GM10266 (cell line): ENCODE measurements around the gene TRAF3IP1.
"Not testable (repeated sequence)": the region's sequence is repeated elsewhere in the genome, so short reads cannot be mapped to it uniquely, and the experiment has no call there.

ENCODE experiments used
- DNase-seq: peaks from one replicate; pipeline ENCODE4 v3.0.0; 2012; ENCODE audit errors: extremely low spot score
- TF ChIP-seq, protein P1 (sequence below): IDR thresholded peaks from 2 replicates; pipeline ENCODE4 v1.5.1; 2012; ENCODE audit warnings: mild to moderate bottlenecking, low read depth; ENCODE audit not compliant: control insufficient read depth, insufficient read depth; ENCODE audit errors: missing control alignments

TRAF3IP1 gene

DNA sequence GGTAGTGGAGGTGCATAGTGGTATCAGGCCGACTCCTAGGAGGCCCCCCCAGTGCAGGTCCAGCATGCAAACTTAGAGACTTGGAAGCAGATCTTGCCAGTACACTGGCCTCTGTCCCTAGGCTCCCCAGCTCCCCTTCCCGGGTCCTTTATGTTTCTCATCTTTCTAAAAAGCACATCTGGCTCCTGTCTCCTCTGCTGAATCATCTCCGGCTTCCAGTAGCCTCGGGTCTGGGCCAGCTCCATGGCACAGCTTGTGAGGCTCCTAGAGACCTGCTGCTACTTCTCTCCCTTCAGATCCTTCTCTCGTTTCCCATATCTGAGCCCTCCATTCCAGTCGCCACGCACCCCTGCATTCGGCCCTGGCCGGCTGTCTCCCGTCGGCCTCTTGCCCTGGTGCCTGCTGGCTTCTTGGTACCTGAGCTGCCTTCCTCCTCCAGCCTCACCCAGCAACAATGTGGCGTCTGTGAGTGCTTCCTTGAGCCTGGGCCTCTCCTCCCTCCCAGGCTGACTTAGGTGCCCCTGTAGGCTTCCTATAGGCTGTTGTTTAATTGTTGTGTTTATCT, 6.6 kb downstream of the TRAF3IP1 start:
- DNase-seq, result no peak
- TF ChIP-seq, protein P1, sequence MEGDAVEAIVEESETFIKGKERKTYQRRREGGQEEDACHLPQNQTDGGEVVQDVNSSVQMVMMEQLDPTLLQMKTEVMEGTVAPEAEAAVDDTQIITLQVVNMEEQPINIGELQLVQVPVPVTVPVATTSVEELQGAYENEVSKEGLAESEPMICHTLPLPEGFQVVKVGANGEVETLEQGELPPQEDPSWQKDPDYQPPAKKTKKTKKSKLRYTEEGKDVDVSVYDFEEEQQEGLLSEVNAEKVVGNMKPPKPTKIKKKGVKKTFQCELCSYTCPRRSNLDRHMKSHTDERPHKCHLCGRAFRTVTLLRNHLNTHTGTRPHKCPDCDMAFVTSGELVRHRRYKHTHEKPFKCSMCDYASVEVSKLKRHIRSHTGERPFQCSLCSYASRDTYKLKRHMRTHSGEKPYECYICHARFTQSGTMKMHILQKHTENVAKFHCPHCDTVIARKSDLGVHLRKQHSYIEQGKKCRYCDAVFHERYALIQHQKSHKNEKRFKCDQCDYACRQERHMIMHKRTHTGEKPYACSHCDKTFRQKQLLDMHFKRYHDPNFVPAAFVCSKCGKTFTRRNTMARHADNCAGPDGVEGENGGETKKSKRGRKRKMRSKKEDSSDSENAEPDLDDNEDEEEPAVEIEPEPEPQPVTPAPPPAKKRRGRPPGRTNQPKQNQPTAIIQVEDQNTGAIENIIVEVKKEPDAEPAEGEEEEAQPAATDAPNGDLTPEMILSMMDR, result no peak

DNA sequence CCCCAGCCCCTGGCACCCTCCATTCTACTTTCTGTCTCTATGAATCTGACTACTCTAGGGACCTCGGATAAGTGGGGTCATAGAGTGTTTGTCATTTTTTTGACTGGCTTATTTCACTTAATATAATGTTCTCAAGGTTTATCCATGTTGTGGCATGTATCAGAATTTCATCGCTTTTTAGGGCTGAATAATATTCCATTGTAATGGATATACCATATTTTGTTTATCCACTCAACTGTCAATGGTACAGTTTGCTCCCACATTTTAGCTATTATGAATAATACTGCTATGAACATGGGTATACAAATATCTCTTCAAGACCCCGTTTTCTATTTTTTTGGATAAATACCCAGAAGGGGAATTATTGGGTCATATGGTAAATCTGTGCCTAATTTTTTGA, 7.4 kb downstream of the TRAF3IP1 start:
- TF ChIP-seq, protein P1, result no peak
- no peak for DNase-seq

DNA sequence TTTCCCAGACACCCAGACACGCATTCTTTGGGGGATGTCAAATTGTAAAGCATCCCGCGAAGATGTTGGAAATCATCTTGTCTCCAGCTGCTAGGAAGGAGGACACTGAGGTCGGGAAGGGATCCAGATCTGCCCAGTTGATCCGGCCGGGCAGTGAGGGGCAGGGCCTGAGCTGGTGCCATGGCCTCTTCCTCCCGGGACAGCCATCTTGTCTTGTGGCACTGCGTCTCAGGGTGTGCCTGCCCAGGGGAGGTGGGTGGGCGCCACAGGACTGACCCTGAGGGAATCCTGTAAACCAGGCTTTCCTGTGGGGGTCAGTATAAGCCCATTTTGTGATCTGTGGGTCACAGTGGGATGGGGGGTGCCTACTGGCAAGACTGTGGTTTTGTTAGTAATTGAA, 10.1 kb downstream of the TRAF3IP1 start:
- no peak for DNase-seq
- TF ChIP-seq, protein P1, result no peak

DNA sequence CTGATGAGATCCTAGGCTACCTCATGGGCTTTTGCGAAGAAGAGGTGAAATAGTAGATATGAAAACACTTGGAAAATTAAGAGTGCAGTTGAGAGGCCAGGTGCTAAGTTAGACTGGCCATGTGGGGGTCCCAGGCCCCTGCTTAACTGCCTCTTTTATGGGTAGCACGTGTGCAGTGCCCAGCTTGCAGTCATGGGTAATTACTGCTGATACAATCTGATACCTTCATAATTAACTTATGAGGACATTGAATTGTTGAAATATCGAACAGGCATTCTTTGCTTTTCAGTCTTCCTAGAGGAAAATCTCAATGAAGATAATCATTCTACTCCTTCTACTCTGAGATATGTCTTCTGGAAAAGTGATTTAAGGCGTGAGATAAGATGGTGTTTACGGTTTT, 11.6 kb downstream of the TRAF3IP1 start:
- DNase-seq, result no peak
- TF ChIP-seq, protein P1, result no peak

DNA sequence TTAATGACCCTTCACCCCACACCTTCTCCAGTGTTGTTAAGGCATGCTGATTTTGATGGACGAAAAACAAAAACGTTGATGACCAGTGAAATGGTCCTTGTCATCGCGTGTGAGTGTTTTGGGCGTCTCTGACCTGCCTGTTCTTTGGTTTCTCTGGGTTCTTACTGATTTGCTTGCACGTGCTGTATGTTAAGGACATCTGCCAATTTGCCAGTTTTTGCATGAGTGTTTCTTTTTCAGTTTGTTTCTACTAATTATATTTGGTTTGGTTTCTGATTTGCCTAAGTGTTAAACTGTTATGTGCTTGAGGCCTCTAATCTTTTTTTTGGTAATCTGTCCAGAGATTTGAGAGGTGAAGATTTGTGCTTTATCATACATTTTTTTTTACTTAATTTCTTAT, 14.6 kb downstream of the TRAF3IP1 start:
- TF ChIP-seq, protein P1, result no peak
- DNase-seq, result no peak

DNA sequence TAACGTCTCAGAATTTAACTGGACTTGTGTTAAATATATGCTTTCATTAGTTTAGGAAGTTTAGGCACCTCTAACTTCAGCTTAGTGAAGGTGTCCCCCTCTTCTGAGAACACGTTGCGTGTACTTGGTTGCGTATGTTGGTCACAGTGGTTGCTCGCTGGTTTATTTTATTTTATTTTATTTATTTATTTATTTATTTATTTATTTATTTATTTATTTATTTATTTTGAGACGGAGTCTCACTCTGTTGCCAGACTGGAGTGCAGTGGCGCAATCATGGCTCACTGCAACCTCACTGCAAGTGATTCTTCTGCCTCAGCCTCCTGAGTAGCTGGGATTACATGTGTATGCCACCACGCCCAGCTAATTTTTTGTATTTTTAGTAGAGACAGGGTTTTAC, 15.3 kb downstream of the TRAF3IP1 start:
- DNase-seq, result not testable (repeated sequence)

DNA sequence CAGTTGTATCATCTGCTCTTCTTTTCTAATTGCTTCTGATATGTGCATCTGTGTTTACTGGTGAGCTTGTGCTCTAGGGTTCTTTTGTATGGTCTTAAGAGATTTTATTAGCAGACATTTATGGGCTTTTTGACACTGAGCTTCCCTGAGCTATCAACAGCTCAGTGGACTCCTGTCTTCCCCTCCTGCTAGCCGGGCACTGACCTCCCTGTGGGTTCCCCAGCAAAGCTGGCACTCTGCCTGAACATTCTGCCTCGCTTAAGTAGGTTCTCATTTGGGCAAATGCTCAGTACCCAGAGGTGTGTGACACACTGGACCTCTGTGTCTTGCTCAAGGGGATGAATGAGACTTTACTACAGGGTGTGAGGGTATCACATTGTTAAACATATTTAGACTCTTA, 15.8 kb downstream of the TRAF3IP1 start:
- TF ChIP-seq, protein P1, result no peak
- DNase-seq, result no peak
